Omental fat pad (tissue), 4 donors: Measurements from ENCODE around the gene B3GLCT. TPM values are rescaled to one million over a fixed set of nuclear protein-coding genes. Genes with fewer than 3 reads are reported as not detected.

Source experiments
- ATAC-seq: fragments of 150-250 bp; one replicate; pipeline ENCODE4 v1.9.1; 2016; ENCODE audit warnings: mild to moderate bottlenecking, moderate library complexity; ENCODE audit not compliant: low FRiP score
- DNase-seq: peaks from one replicate; pipeline ENCODE4 v3.0.0-alpha.2; 2019; ENCODE audit warnings: low spot score
- total RNA-seq, 4 donors: library from RNA; depleted of rRNA; stranded (reverse); fragments of >200 nt; gene quantifications; one replicate each; pipeline ENCODE4 v1.1.0, GENCODE V29; 2016
- TF ChIP-seq, protein P1 (sequence below), 3 donors: fragments of 450-650 bp; IDR thresholded peaks; one replicate each; pipeline ENCODE4 v1.5.1; 2016 to 2017; ENCODE audit warnings: antibody characterized with exemption in 3 of 3, mild to moderate bottlenecking in 3 of 3, moderate library complexity in 2 of 3

Gene B3GLCT
- total RNA-seq, 4 donors from 2014 or later, result 5.4 to 16.4 (median 6.6) TPM

DNA sequence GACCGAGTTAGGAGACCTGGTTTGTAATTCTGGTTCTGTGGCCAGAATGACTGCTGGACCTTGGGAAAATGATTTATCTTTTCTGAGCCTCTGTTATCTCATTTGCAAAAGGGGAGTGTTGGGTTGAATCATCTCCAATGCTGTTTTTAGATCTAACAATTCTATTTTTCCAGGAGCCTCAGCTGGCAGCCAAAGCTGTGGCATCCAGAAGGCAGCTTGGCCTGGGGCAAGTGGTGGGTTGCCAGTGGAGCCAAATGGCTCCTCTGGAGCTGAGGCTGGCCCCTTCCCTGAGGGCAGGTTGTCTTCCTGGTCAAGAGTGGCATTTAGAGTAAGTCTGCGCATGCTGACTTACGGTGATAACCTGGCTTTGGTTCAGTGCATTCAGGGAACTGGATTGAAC lies 21.3 kb downstream of the B3GLCT start:
- DNase-seq, result no peak
- TF ChIP-seq, protein P1, sequence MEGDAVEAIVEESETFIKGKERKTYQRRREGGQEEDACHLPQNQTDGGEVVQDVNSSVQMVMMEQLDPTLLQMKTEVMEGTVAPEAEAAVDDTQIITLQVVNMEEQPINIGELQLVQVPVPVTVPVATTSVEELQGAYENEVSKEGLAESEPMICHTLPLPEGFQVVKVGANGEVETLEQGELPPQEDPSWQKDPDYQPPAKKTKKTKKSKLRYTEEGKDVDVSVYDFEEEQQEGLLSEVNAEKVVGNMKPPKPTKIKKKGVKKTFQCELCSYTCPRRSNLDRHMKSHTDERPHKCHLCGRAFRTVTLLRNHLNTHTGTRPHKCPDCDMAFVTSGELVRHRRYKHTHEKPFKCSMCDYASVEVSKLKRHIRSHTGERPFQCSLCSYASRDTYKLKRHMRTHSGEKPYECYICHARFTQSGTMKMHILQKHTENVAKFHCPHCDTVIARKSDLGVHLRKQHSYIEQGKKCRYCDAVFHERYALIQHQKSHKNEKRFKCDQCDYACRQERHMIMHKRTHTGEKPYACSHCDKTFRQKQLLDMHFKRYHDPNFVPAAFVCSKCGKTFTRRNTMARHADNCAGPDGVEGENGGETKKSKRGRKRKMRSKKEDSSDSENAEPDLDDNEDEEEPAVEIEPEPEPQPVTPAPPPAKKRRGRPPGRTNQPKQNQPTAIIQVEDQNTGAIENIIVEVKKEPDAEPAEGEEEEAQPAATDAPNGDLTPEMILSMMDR (IDR thresholded peaks at IDR 0.05), result no peak
- no peak for ATAC-seq

DNA sequence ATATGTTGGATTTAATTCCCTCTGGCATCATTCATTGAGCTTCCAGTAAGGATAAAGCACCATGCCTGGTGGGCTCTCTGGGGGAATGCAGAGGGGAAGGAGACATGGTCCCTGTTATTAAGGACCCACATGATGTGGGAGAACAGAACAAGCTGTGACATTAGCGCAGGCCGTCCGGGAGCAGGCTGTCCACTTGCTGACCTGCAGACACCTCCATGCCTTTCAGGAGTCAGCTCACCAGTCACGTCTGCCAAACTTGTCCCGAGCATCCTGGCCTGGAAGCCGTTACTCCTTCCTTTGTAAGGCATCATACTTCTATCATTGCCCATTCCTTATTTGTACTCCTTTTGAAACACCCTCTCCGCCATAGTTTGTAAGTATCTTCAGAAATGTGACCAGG lies 23.4 kb downstream of the B3GLCT start:
- TF ChIP-seq, protein P1 (IDR thresholded peaks at IDR 0.05), result no peak
- no peak for ATAC-seq

DNA sequence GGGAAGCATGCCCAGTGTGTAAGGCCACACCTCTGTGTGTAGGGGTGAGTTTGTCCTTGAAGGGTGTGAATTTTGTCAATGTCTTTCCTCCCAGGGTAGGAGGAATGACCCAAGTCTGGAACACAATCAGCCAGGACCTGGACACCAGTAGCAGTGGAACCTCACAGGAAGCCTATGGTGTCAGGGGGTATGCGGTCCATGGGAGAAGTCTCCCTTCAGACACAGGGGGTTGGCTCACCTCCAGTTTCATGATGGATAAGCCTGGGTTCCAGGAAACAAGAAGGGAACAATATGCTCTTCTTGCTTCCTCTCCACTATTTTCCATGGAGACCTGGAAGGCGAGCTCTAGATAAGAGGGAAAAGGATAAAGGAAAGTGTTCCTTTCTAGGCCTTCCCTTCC lies 23.9 kb downstream of the B3GLCT start:
- no peak for DNase-seq
- TF ChIP-seq, protein P1 (IDR thresholded peaks at IDR 0.05), result no peak
- no peak for ATAC-seq

More for the DNA sequence above, 23.4 kb downstream of the B3GLCT start:
- DNase-seq, result no peak

DNA sequence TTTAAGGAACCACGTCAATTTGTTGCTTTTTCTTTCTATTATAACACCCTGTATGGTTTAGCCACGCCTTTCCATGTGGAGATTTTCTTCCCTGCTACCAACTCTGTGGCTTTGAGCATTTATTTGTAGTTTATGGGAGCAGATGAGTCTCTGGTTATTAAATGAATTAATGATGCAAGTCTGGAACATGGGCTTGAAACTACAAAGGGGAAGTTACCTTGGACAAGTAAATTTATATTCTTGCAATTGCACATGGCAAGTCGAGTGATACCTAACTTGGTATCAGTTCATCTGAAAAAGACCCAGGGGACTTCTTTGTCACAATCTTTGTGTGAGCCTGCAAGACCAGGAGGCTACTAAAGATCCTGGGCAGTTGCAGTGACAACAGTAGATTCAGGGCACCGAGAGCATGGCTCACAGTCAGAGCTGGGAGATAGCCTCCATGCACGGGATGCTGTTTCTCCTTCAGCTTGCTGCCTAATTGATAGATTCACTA lies 24.4 kb downstream of the B3GLCT start:
- no peak for ATAC-seq
- TF ChIP-seq, protein P1 (IDR thresholded peaks at IDR 0.05), result no peak
- no peak for DNase-seq

DNA sequence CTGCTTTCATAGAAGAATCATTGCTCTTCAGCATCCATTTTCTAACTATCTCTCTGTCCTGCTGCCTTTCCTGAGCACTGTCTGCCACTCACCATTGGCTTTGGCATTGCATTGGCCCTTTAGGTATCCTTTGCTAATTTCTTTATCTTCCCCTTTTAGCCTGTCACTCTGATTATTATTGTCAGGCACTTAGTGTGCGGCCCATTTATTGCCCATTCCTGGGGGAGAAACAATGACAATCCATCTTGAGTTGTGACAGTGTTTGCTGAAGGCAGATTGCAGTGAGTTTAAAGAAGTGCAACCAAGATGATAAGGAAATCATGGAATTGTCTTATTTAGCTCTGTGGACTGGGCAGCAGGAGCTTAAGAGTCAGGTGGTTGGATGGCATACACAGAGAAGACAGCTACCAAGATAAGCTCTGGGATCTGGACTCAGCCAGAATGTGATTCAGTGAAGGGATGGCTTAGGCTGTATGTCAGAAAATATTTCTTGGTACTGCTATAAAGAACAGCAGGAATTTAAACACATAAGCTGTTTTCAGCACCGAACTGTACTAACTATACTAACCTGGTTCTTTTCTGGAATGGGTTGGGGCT lies 25.3 kb downstream of the B3GLCT start:
- TF ChIP-seq, protein P1 (IDR thresholded peaks at IDR 0.05), result no peak
- no peak for DNase-seq
- ATAC-seq, result no peak

DNA sequence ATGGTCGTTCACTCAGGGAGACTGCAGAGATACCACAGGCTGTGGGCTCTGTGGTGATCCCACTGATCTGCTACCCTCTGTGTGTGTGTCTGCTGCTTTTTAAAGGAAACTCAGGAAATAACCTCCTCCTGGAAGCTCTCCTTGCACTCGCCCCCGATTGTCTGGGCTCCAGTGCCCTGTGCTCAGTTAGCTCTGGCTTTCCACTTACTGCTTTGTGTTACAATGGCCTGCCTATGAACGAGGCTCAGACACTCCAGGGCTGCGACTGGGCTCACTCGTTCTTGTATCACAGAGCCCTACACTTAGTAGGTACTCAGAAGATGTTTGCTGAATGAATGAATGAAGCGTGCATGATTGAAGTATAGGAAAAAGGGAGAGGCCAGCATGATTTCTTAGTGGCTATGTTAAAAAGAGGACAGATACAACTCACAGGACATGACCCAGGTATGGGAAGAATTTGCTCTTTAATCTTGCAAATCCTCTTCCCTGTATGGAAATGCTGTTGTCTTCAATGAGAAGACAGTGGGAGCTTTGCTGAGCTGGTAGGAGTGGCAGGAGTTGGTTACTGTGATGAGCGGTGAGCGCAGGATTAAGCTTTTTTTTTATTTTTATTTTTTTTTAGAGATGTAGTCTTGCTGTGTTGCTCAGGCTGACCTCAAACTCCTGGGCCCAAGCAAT lies 26.4 kb downstream of the B3GLCT start:
- no peak for DNase-seq
- TF ChIP-seq, protein P1 (IDR thresholded peaks at IDR 0.05), result no peak
- ATAC-seq, result no peak

DNA sequence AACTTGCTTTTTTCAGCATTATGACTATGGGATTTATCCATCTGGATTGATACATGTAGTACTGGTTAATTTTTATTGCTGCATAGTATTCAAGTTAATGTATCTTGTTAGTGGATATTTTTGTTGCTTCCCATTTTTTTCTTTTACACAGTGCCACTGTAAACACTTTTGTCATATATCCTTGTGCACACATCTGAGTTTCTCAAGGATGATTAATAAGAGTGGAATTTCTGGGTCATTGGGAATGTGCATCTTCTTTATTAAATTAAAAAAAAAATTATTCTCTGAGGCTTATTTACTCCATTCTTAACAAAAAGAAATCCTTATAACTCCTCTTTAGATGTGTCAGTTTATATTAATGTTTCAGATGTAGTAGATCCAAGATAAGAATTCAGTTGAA lies 27.3 kb downstream of the B3GLCT start:
- DNase-seq (no peak), ATAC-seq (no peak)
- TF ChIP-seq, protein P1 (IDR thresholded peaks at IDR 0.05), result no peak
